PC-3 (cell line): Measurements from ENCODE around the gene TANGO6. TPM values are rescaled to one million over a fixed set of nuclear protein-coding genes. Genes with fewer than 3 reads are reported as not detected.

Experiments
- ATAC-seq: fragments of 200-7000 bp; cut with Tn5 transposase; 2 replicates; pipeline ENCODE4 v1.9.1; 2020; ENCODE audit warnings: mild to moderate bottlenecking, moderate library complexity
- BruUV-seq: library from RNA; stranded (reverse); fragments of 400-500 nt; replicated peaks from 2 replicates; lab custom pipeline; 2021; lab: Mats Ljungman, UMichigan
- CTCF ChIA-PET: fragments of 300-600 bp; sonication (Branson Sonifier 250); formaldehyde crosslinking; loops from one replicate; lab custom pipeline; 2022; ENCODE audit warnings: antibody characterized with exemption; lab: Charles Lee
- POLR2A ChIA-PET: fragments of 300-600 bp; sonication (Branson Sonifier 250); formaldehyde crosslinking; loops from one replicate; lab custom pipeline; 2022; ENCODE audit warnings: antibody characterized with exemption; ENCODE audit not compliant: unreplicated experiment; lab: Charles Lee
- DNase-seq: peaks from one replicate; pipeline ENCODE4 v3.0.0-alpha.2; 2015
- H2AFZ ChIP-seq: fragments of 300-600 bp; sonication (generic); 2 replicates; pipeline ENCODE4 v1.6.0; 2016; ENCODE audit warnings: antibody characterized with exemption, low read length
- H3F3A ChIP-seq: fragments of 300-600 bp; sonication (generic); one replicate; pipeline ENCODE4 v1.6.0; 2017; ENCODE audit warnings: antibody characterized with exemption, low read length, control low read depth, mild to moderate bottlenecking; ENCODE audit not compliant: unreplicated experiment
- H3K27ac ChIP-seq: fragments of 300-600 bp; sonication (generic); 2 replicates; pipeline ENCODE4 v1.5.1; 2016; ENCODE audit warnings: mild to moderate bottlenecking, low read length
- H3K27me3 ChIP-seq: fragments of 300-600 bp; sonication (generic); 2 replicates; pipeline ENCODE4 v1.6.1; 2016; ENCODE audit warnings: low read length, mixed read lengths
- H3K36me3 ChIP-seq: fragments of 300-600 bp; sonication (generic); 2 replicates; pipeline ENCODE4 v1.6.1; 2016; ENCODE audit warnings: low read depth, mixed run types, low read length, mixed read lengths
- H3K4me1 ChIP-seq: fragments of 300-600 bp; sonication (generic); 2 replicates; pipeline ENCODE4 v1.5.1; 2016; ENCODE audit warnings: low read length; ENCODE audit not compliant: insufficient read depth
- H3K4me2 ChIP-seq: fragments of 300-600 bp; sonication (generic); 2 replicates; pipeline ENCODE4 v1.6.0; 2016; ENCODE audit warnings: low read length
- H3K4me3 ChIP-seq: fragments of 300-600 bp; sonication (generic); 2 replicates; pipeline ENCODE4 v1.5.1; 2016; ENCODE audit warnings: mild to moderate bottlenecking, low read length, mixed read lengths
- H3K79me2 ChIP-seq: fragments of 300-600 bp; sonication (generic); 2 replicates; pipeline ENCODE4 v1.6.1; 2017; ENCODE audit warnings: low read length, mixed read lengths
- H3K9ac ChIP-seq: fragments of 300-600 bp; sonication (generic); 2 replicates; pipeline ENCODE4 v1.6.0; 2016; ENCODE audit warnings: mild to moderate bottlenecking, low read length
- H3K9me2 ChIP-seq: fragments of 300-600 bp; sonication (generic); replicated peaks from 2 replicates; pipeline ENCODE4 v1.6.1; 2016; ENCODE audit warnings: mixed run types, low read length, mixed read lengths
- H3K9me3 ChIP-seq: fragments of 300-600 bp; sonication (generic); 2 replicates; pipeline ENCODE4 v1.6.1; 2016; ENCODE audit warnings: low read length, mixed read lengths
- H4K20me1 ChIP-seq: fragments of 300-600 bp; sonication (generic); 2 replicates; pipeline ENCODE4 v1.6.1; 2016; ENCODE audit warnings: low read length, mixed read lengths
- CTCF ChIP-seq: fragments of 300-600 bp; sonication (generic); conservative IDR thresholded peaks from 2 replicates; pipeline ENCODE4 v1.5.1; 2017; ENCODE audit warnings: antibody characterized with exemption, low read depth, mild to moderate bottlenecking, low read length
- EZH2 ChIP-seq: fragments of 300-600 bp; sonication (generic); IDR thresholded peaks from one replicate; pipeline ENCODE4 v1.6.1; 2017; ENCODE audit warnings: antibody characterized with exemption, mild to moderate bottlenecking, low read length; ENCODE audit not compliant: unreplicated experiment
- EZH2phosphoT487 ChIP-seq: fragments of 300-600 bp; sonication (generic); IDR thresholded peaks from 2 replicates; pipeline ENCODE4 v1.6.1; 2018; ENCODE audit warnings: mild to moderate bottlenecking, antibody characterized with exemption, low read length, borderline replicate concordance
- intact Hi-C: fragments of 100-400 bp; cut with micrococcal nuclease; formaldehyde crosslinking; loops from 2 replicates; pipeline ENCODE4 v1.9.0; 2023
- total RNA-seq: library from RNA; depleted of rRNA; stranded (reverse); fragments of >200 nt; gene quantifications from 2 replicates; pipeline ENCODE4 v1.2.3, GENCODE V29; 2014

The TANGO6 gene
- total RNA-seq, 1 experiment from 2014 or later: 9.4 TPM

GRCh38 chr16:69084289-69084688 is 241.0 kb downstream of the TANGO6 start:
- intact Hi-C loops: no loop called here
- POLR2A ChIA-PET: no interaction called here
- CTCF ChIA-PET: no interaction called here

GRCh38 chr16:69085032-69085695 is 241.8 kb downstream of the TANGO6 start:
- Histone ChIP-seq H3K9ac (no peak overlapping the region), H3K79me2 (no peaks in the 10 kb centered on the region), H4K20me1 (no peaks in the 10 kb centered on the region), H3K4me3 (no peak overlapping the region), H3K27ac (no peak overlapping the region), H3K4me1 (no peaks in the 10 kb centered on the region), H3F3A (no peaks in the 10 kb centered on the region), H3K9me3 (no peaks in the 10 kb centered on the region), H3K36me3 (no peaks in the 10 kb centered on the region), H3K27me3 (no peaks in the 10 kb centered on the region), H3K9me2 (no peaks in the 10 kb centered on the region), H2AFZ (no peak overlapping the region), H3K4me2 (no peak overlapping the region)
- BruUV-seq: no TSS peak
- ChIA-PET CTCF (no interaction called here), POLR2A (no interaction called here)
- DNase-seq (no peak), ATAC-seq (no peak)
- TF ChIP-seq EZH2: no peak
- TF ChIP-seq EZH2phosphoT487: no peak
- TF ChIP-seq CTCF: no peak
- intact Hi-C loops: no loop called here

More at GRCh38 chr16:69084289-69084688, 241.0 kb downstream of the TANGO6 start:
- Histone ChIP-seq H4K20me1 (no peaks in the 10 kb centered on the region), H3K4me3 (no peak overlapping the region), H2AFZ (no peak overlapping the region), H3F3A (no peaks in the 10 kb centered on the region), H3K9me2 (no peaks in the 10 kb centered on the region), H3K27me3 (no peaks in the 10 kb centered on the region), H3K79me2 (no peaks in the 10 kb centered on the region), H3K9me3 (no peaks in the 10 kb centered on the region), H3K4me1 (no peaks in the 10 kb centered on the region), H3K4me2 (no peak overlapping the region), H3K27ac (no peak overlapping the region), H3K9ac (no peak overlapping the region), H3K36me3 (no peaks in the 10 kb centered on the region)
- ATAC-seq: no peak
- TF ChIP-seq EZH2phosphoT487: no peak
- TF ChIP-seq EZH2: no peak
- no peak for TF ChIP-seq CTCF
- DNase-seq: no peak
- BruUV-seq: no TSS peak

- Histone ChIP-seq H3K9me2 (no peaks in the 10 kb centered on the region), H2AFZ (no peak overlapping the region), H4K20me1 (no peaks in the 10 kb centered on the region), H3K9me3 (no peaks in the 10 kb centered on the region), H3K4me2 (no peak overlapping the region), H3K4me3 (no peak overlapping the region), H3K27ac (no peak overlapping the region), H3K79me2 (no peaks in the 10 kb centered on the region), H3F3A (no peaks in the 10 kb centered on the region), H3K4me1 (no peaks in the 10 kb centered on the region), H3K27me3 (no peaks in the 10 kb centered on the region), H3K9ac (no peak overlapping the region), H3K36me3 (no peaks in the 10 kb centered on the region)
- ATAC-seq: no peak
- no peak for DNase-seq
- CTCF ChIA-PET: no interaction called here
- intact Hi-C loops: no loop called here
- no TSS peak for BruUV-seq
- POLR2A ChIA-PET: no interaction called here
- no peak for TF ChIP-seq EZH2phosphoT487
- TF ChIP-seq CTCF: no peak
- no peak for TF ChIP-seq EZH2
Measured at GRCh38 chr16:69087161-69087581, 243.8 kb downstream of the TANGO6 start.
